Measurements from ENCODE around the gene ADAMTSL5. TPM values are rescaled to one million over a fixed set of nuclear protein-coding genes. Genes with fewer than 3 reads are reported as not detected.
"Not testable (repeated sequence)": the region's sequence is repeated elsewhere in the genome, so short reads cannot be mapped to it uniquely, and the experiment has no call there.

The ADAMTSL5 gene, protein sequence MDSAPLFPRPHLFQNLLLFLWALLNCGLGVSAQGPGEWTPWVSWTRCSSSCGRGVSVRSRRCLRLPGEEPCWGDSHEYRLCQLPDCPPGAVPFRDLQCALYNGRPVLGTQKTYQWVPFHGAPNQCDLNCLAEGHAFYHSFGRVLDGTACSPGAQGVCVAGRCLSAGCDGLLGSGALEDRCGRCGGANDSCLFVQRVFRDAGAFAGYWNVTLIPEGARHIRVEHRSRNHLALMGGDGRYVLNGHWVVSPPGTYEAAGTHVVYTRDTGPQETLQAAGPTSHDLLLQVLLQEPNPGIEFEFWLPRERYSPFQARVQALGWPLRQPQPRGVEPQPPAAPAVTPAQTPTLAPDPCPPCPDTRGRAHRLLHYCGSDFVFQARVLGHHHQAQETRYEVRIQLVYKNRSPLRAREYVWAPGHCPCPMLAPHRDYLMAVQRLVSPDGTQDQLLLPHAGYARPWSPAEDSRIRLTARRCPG
- total RNA-seq: 1 to 10 TPM; 1.1 to 1.5 TPM

DNA sequence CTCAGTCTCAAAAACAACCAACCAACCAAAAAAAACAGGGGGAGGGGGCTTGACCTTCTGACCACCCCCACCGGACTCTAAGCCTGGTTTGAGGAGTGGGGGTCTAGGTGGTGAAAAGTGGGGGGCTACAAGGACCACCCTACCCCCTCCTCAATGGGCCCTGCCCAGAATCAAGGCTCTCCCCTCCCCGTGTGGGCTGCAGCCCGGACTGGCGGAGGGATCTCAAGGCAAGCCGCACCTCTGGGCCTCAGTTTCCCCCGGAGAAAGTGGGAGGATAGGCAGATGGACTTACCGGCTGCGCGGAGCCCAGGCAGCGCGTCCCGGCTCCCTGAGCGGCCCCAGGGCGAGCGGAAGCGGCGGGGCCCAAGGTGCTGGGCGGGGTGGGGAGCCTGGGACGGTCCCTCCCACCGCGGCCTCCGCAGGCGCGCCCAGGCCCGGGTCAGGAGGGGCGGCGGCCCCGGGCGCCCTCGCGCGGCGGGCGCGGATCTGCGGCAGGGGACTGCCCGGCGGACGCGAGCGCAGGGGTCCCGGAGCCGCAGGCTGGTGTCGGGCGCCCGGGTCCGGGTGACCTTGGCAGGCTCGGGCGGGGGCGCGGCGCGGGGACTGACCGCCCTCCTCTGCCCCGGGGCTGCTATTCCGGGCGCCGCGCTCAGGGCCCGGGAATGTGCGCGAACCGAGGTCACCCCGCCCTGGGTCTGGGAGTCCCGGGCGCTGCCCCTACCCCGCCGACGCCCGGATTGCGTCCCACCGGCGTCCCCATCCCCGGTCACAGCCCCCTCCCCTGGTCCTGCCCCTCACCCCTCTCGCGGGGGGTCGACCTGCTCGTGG lies at the start of gene ADAMTSL5:
Gene ADAMTSL5, minus strand, starts transcription at position 349 of the 828 bp plus-strand sequence. CDS start 2,076 bp downstream, outside the sequence.
- H3K9me3 Mint-ChIP-seq: no peaks in the 10 kb centered on the region
- H3K27me3 Mint-ChIP-seq: peaks cover 25% of the 10 kb centered on the region

DNA sequence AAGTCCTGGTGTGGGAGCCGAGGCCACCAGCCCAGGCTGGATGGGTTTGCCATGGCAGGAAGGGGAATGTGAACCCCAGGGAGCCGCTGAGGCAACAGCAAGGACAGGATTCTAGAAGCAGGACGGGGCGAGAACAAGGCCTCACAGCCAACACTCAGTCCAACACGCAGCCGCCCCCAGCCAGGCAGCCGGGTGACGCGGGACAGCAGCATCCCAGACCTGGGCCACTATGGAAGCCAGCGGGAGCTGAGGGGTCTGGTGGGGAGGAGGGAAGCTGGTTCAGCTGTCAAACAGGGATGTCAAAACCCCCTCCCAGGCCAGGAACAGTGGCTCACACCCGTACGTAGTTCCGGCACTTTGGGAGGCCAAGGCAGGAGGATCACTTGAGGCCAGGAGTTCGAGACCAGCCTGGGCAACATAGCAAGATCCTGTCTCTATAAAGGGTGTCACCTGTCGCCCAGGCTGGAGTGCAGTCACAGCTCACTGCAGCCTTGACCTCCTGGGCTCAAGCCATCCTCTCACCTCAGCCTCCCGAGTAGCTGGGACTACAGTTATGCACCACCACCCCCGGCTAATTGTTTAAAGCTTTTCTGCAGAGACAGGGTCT lies 48.5 kb upstream of the ADAMTSL5 start:
- Mint-ChIP-seq H3K27me3 (no peaks in the 10 kb centered on the region), H3K27ac (no peak overlapping the region), H3K4me1 (no peaks in the 10 kb centered on the region), H3K4me3 (no peak overlapping the region), H3K36me3 (no peaks in the 10 kb centered on the region), H3K9me3 (no peaks in the 10 kb centered on the region)
- no peak for DNase-seq

More for the DNA sequence above, at the start of gene ADAMTSL5:
- H3K4me1 Mint-ChIP-seq: peaks cover 4% of the 10 kb centered on the region
- no peak within 1 kb of the TSS for H3K27ac Mint-ChIP-seq
- H3K36me3 Mint-ChIP-seq: no peaks in the 10 kb centered on the region
- peak; percentile 82 for DNase-seq
- H3K4me3 Mint-ChIP-seq: peak within 1 kb of the TSS; percentile 68

DNA sequence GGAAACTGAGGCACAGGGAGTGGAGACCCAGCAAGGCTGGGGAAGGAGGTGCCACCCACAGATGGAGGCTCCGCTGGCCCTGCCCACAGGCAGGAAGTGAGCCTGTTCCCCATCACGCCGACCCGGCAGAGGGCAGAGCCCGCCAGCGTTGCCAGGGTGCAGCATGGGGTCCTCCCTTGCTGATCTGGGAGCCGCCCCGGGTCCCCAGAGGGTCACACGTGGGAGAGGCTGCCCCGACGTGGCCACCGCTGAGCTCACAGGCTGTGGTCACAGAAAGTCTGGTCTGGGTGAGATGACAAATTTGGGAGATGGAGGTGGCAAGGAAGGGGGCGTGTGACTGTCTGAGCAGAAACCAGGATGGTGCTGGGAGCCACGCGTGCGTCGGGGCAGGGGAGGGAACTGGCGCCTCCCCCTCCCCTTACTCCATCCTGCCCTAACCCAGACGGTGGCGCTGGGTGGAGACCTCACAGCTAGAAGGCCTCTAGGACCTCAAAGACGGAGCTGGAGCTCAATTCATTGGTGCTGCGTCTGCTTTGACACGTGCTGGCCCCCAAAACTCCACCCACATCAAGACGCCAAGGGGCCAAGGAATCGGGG lies 47.6 kb upstream of the ADAMTSL5 start:
- Mint-ChIP-seq H3K4me1 (no peaks in the 10 kb centered on the region), H3K27ac (no peak overlapping the region), H3K9me3 (no peaks in the 10 kb centered on the region), H3K4me3 (no peak overlapping the region), H3K27me3 (no peaks in the 10 kb centered on the region), H3K36me3 (no peaks in the 10 kb centered on the region)
- DNase-seq: no peak

DNA sequence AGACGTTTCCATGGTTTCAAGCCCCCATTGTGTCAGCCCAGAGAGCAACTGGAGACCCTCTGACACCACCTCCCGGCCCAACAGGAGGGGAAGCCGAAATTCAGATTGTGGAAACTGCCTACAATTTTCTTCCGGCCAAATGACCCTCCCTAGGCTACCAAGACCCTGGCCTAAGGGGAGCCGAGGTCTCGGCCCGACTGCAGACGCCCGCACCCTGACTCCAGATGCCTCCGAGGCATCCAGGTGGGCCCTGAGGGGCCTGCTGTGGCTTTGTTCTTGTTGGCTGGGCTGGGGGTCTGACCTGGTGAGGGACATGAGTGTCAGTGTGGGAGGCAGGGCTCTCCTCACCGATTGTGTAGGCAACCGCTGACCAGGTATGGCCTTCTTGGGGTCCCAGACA lies 45.7 kb upstream of the ADAMTSL5 start:
- H3K27ac Mint-ChIP-seq: no peak overlapping the region
- no peaks in the 10 kb centered on the region for H3K9me3 Mint-ChIP-seq
- no peak for DNase-seq
- no peak overlapping the region for H3K4me3 Mint-ChIP-seq
- H3K4me1 Mint-ChIP-seq: no peaks in the 10 kb centered on the region
- no peaks in the 10 kb centered on the region for H3K27me3 Mint-ChIP-seq
- no peaks in the 10 kb centered on the region for H3K36me3 Mint-ChIP-seq

DNA sequence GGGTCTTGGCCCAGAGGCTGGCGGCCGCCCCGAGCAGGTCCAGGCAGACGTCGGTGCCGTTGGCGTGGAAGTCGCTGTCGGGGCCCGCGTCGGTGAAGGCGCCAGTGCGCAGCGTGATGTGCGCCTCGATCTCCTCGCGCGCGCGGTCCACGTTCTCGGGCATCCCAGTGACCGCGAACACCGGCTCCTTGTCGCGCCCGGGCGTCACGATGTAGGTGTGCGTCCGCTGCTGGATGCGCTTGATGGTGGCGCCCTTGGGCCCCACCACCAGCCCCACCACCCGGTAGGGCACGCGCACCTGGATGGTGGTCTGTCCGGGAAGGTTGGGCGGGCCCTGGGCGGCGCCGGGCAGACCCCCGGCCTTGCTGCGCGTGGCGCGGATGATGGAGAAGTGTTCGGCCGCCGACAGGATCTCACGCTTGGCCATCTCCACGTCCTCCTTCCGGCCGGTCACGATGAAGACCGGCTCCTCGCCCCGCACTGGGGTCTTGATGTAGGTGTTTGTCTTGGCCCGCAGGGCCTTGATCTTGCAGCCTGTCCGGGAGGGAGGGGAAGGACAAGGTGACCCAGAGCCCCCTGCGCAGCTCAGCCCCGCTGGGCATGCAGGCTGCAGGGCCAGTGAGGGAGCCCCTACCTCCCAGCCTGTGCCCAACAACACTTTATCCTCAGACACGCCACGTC lies 43.7 kb upstream of the ADAMTSL5 start:
- peaks cover 7% of the 10 kb centered on the region for H3K27me3 Mint-ChIP-seq
- no peaks in the 10 kb centered on the region for H3K9me3 Mint-ChIP-seq
- H3K27ac Mint-ChIP-seq: no peak overlapping the region
- H3K4me1 Mint-ChIP-seq: no peaks in the 10 kb centered on the region
- no peak for DNase-seq
- no peaks in the 10 kb centered on the region for H3K36me3 Mint-ChIP-seq
- H3K4me3 Mint-ChIP-seq: no peak overlapping the region

DNA sequence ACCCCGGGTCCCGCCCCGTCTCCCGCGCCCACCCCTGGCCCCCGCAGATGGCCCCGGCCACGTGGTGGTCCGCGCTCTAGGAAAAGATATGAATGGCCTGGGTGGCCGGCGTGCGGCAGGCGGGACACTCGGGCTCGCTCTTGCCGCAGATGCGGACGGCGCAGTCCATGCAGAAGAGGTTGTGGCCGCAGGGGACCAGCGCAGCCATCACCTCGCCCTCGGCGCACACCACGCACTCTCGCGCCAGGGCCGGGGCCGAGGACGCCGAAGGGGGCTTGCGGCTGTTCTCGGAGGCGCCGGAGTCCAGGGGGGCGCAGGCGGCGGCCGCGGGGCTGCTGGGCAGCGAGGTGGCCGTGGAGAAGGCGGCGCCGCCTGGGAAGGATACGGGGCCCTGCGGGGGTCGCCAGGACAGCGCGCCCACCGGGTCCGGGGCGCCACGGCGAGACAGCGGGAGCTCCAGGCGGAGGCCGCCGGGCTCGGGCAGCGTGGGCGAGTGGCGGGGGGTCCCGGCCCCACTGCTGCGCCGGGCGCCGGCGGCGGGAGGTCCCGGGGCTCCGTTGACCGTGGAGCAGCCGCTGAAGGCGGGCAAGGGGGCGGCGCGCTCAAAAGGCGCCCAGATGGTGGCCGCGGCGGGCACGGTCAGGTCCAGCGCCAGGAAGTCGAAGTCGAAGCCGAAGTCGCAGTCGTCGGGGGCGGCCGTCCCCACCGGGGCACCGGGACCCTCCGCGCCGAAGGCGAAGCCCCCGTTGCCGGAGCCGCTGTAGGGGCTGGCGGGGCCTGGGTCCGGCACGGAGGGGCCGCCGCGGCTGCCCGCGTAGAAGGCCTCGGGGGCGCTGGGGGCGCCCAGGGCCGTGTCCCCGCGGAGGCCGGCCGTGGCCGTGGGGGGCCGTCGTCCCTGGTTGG lies 42.9 kb upstream of the ADAMTSL5 start:
- Mint-ChIP-seq H3K4me1 (no peaks in the 10 kb centered on the region), H3K9me3 (no peaks in the 10 kb centered on the region), H3K4me3 (no peak overlapping the region), H3K27me3 (peaks cover 9% of the 10 kb centered on the region), H3K36me3 (no peaks in the 10 kb centered on the region), H3K27ac (no peak overlapping the region)
- DNase-seq: no peak

DNA sequence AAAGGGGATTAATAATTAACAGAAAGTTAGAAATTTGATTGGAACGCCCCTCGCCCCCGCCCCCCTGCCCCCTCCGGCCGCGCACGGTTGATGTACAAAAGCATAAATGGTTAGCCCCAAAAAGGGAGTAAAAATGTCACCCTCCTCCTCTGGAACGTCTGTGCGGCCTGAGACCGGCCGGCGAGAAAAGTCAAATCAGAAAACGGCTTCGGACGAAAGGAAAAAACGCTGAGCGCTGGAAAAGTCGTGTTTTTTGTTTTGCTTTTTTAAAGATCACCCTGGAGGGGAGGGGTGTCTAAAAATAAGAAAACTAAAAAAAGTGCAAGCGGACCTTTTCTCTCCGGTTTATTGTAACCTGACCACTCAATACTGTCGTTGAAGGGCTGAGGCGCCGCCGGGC lies 42.1 kb upstream of the ADAMTSL5 start:
- no peak for DNase-seq
- H3K27ac Mint-ChIP-seq: no peak overlapping the region
- no peak overlapping the region for H3K4me3 Mint-ChIP-seq
- no peaks in the 10 kb centered on the region for H3K36me3 Mint-ChIP-seq
- no peaks in the 10 kb centered on the region for H3K4me1 Mint-ChIP-seq
- H3K9me3 Mint-ChIP-seq: no peaks in the 10 kb centered on the region
- peaks cover 9% of the 10 kb centered on the region for H3K27me3 Mint-ChIP-seq

DNA sequence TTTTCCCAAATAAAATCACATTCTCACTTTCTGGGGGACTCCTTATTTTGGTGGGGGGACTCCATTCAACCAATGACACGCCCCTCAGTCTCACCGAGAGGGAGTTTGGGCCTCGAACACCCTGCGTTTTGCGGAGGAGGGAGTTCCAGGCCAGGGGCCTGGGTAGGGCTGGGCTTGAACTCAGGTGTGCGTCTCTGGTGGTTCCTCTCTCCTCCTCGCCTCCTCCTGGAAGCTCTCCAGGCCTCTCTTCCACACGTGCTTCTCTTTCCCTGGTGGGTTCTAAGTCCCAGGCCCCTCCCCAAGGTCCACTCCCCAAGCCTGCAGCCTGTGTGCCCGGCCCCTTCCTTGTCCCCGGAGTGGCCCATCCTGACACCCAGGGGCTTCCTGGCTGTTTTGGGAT lies 40.6 kb upstream of the ADAMTSL5 start:
- Mint-ChIP-seq H3K27ac (no peak overlapping the region), H3K36me3 (no peaks in the 10 kb centered on the region), H3K27me3 (peaks cover 9% of the 10 kb centered on the region), H3K9me3 (no peaks in the 10 kb centered on the region), H3K4me1 (no peaks in the 10 kb centered on the region), H3K4me3 (no peak overlapping the region)
- no peak for DNase-seq

DNA sequence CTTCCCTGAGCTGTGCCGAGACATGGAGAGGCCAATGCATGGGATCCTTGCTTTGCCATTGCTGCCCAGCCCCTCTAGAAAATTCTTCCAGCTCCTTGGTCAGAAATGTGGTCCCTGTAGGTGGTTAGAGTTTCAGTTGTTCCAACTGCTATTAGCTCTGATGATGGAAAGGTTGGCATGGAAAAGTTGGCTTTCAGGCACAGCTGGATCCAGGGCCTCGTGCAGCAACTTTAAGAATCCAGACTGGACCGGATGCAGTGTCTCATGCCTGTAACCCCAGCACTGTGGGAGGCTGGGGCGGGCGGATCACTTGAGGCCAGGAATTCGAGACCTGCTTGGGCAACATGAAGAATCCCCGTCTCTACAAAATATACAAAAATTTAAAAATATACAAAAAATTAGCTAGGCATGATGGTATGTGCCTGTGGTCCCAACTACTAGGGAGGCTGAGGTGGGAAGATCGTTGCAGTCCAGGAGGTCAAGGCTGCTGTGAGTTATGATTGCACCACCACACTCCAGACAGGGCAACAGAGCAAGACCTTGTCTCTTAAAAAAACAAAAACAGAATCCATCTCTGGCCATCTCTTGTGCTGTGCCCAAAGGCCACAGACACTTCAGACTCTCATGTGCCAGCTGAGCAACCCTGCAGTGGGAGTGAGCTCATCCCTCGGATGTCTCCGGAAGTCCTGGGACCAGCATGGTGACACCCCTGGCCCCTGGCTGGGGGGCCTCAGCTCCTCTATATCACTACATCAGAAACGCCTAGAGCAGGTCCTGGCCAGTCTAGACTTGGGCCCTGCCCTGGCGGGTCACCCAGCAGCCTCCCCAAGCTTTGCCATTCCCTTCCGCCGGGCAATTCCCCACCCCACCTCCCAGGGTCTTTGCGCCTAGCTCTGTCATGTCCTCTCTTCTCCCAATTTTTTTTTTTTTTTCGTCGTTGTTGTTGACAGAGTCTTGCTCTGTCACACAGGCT lies 38.5 kb upstream of the ADAMTSL5 start:
- H3K36me3 Mint-ChIP-seq: no peaks in the 10 kb centered on the region
- H3K4me3 Mint-ChIP-seq: no peak overlapping the region
- no peak overlapping the region for H3K27ac Mint-ChIP-seq
- DNase-seq: no peak
- peaks cover 18% of the 10 kb centered on the region for H3K27me3 Mint-ChIP-seq
- H3K4me1 Mint-ChIP-seq: no peaks in the 10 kb centered on the region
- no peaks in the 10 kb centered on the region for H3K9me3 Mint-ChIP-seq

DNA sequence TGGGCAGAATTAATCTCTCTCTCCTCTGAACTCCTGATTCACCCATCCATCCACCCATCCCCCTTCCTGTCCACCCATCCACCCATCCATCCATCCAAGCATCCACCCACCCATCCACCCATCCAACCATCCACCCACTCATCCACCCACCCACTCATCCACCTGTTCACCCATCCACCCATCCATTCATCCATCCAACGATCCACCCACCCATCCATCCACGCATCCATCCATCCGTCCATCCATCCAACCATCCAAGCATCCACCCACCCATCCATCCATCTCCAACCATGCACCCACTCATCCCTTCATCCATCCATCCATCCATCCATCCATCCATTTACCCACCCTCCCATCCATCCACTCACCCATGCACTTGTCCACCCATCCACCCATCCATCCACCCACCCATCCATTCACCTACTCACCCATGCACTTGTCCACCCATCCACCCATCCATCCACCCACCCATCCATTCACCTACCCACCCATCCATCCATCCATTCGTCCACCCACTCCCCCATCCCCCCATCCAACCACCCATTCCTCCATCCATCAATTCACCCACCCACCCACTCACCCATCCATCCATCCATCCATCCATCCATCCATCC lies 36.6 kb upstream of the ADAMTSL5 start:
- Mint-ChIP-seq H3K27me3 (peaks cover 37% of the 10 kb centered on the region), H3K4me1 (no peaks in the 10 kb centered on the region)
- DNase-seq: no peak

DNA sequence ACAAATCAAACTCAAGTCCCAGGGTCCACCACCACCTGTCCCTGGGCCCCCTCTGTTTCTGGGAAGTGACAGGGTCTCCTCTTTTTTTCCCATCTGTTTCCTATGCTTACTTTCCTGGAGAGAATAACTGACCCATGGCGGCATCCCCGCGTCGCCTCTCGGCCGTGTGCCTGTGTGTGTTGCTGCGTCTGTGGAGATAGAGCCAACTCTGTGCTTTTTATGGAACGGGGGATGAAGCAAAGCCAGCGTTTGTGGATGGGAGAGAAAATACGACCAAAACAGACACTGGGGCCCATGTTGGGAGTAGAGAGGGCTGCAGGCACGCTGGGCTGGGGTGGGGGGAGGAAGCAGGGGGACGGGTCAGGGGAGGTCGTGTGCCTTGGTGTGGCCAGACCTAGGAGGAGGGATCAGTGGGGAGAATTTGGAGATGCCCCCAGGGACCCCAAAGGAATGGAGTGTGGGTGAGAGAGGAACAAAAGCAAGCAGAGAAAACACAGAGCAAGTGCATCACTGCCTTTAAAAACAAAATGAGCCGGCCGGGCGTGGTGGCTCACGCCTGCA lies 27.6 kb upstream of the ADAMTSL5 start:
- peaks cover 49% of the 10 kb centered on the region for H3K27me3 Mint-ChIP-seq
- no peaks in the 10 kb centered on the region for H3K9me3 Mint-ChIP-seq
- no peak overlapping the region for H3K4me3 Mint-ChIP-seq
- no peaks in the 10 kb centered on the region for H3K36me3 Mint-ChIP-seq
- H3K4me1 Mint-ChIP-seq: no peaks in the 10 kb centered on the region
- DNase-seq: no peak
- no peak overlapping the region for H3K27ac Mint-ChIP-seq

More for the DNA sequence above, 36.6 kb upstream of the ADAMTSL5 start:
- Mint-ChIP-seq H3K27ac (no peak overlapping the region), H3K9me3 (no peaks in the 10 kb centered on the region), H3K4me3 (no peak overlapping the region), H3K36me3 (no peaks in the 10 kb centered on the region)

DNA sequence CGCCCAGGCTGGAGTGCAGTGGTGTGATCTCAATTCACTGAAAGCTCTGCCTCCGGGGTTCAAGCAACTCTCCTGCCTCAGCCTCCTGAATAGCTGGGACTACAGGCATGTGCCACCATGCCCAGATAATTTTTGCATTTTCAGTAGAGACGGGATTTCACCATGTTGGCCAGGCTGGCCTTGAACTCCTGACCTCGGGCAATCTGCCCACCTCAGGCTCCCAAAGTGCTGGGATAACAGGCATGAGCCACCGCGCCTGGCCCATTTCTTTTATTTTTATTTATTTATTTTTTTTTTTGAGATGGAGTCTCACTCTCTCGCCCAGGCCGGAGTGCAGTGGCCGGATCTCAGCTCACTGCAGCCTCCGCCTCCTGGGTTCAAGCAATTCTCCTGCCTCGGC lies 26.9 kb upstream of the ADAMTSL5 start:
- H3K4me1 Mint-ChIP-seq, H3K9me3 Mint-ChIP-seq, DNase-seq, H3K4me3 Mint-ChIP-seq, H3K27ac Mint-ChIP-seq, H3K36me3 Mint-ChIP-seq: not testable (repeated sequence)
- peaks cover 45% of the 10 kb centered on the region for H3K27me3 Mint-ChIP-seq

All from activated naive CD8-positive, alpha-beta T cell treated with anti-CD3 and anti-CD28 coated beads for 36 hours (primary cell).